GM19043 (cell line): ENCODE data around the gene STAT5A.

Experiments used
- ATAC-seq: cut with Tn5 transposase; IDR thresholded peaks from one replicate; pipeline ENCODE4 v1.9.1; 2021; ENCODE audit warnings: low read depth; ENCODE audit not compliant: unreplicated experiment

Gene STAT5A

GRCh38 chr17:42266918-42267766 lies 21.2 kb upstream of the STAT5A start:
- ATAC-seq = no peak

- no peak for ATAC-seq
Measured at GRCh38 chr17:42268236-42268635, 20.1 kb upstream of the STAT5A start.

- no peak for ATAC-seq
Measured at GRCh38 chr17:42270170-42270535, 18.1 kb upstream of the STAT5A start.

GRCh38 chr17:42270596-42270995 lies 17.7 kb upstream of the STAT5A start:
- no peak for ATAC-seq

- ATAC-seq = no peak
Measured at GRCh38 chr17:42271006-42271778, 17.1 kb upstream of the STAT5A start.

- no peak for ATAC-seq
Measured at GRCh38 chr17:42271779-42272035, 16.6 kb upstream of the STAT5A start.

- no peak for ATAC-seq
Measured at GRCh38 chr17:42272162-42272907, 16.0 kb upstream of the STAT5A start.

- no peak for ATAC-seq
Measured at GRCh38 chr17:42273474-42274252, 14.6 kb upstream of the STAT5A start.

- no peak for ATAC-seq
Measured at GRCh38 chr17:42274253-42274542, 14.1 kb upstream of the STAT5A start.

GRCh38 chr17:42274812-42275526 lies 13.3 kb upstream of the STAT5A start:
- ATAC-seq = no peak

GRCh38 chr17:42275527-42276358 lies 12.6 kb upstream of the STAT5A start:
- ATAC-seq = no peak

GRCh38 chr17:42276359-42276608 lies 12.0 kb upstream of the STAT5A start, which contains the start of gene STAT5B:
TSS of gene STAT5B (minus strand) at chr17:42276391. CDS start at chr17:42232127, 44,264 bp downstream.
- no peak for ATAC-seq

GRCh38 chr17:42276609-42277341 lies 11.5 kb upstream of the STAT5A start:
- ATAC-seq = no peak

GRCh38 chr17:42277342-42277712 lies 11.0 kb upstream of the STAT5A start:
- no peak for ATAC-seq

GRCh38 chr17:42279776-42280630 lies 8.3 kb upstream of the STAT5A start:
- no peak for ATAC-seq

GRCh38 chr17:42281571-42282096 lies 6.7 kb upstream of the STAT5A start:
- ATAC-seq = no peak

GRCh38 chr17:42282478-42283080 lies 5.7 kb upstream of the STAT5A start:
- ATAC-seq = no peak
